Choroid plexus epithelial cell (primary cell): ENCODE measurements around the gene UFSP2.

Source experiments
- DNase-seq: peaks from one replicate; pipeline ENCODE4 v3.0.0-alpha.2; 2010; ENCODE audit warnings: low read depth
- H3K4me3 ChIP-seq: 2 replicates; pipeline ENCODE4 v1.5.1; 2011; ENCODE audit warnings: low read depth, mild to moderate bottlenecking, control low read depth, low read length, moderate library complexity
- CTCF ChIP-seq: conservative IDR thresholded peaks from 2 replicates; pipeline ENCODE4 v1.5.1; 2011; ENCODE audit warnings: low read depth, mild to moderate bottlenecking, control low read depth, inconsistent platforms, low read length, moderate library complexity

The UFSP2 gene

GRCh38 chr4:185396724-185397385 is 28.9 kb downstream of the UFSP2 start, which contains the start of gene ANKRD37:
Gene ANKRD37 (plus strand): TSS chr4:185396841. CDS start chr4:185396924, 83 bp downstream.
- peak; percentile 16 for TF ChIP-seq CTCF
- H3K4me3 ChIP-seq = peak within 1 kb of the TSS; percentile 77
- peak; percentile 78 for DNase-seq

DNA sequence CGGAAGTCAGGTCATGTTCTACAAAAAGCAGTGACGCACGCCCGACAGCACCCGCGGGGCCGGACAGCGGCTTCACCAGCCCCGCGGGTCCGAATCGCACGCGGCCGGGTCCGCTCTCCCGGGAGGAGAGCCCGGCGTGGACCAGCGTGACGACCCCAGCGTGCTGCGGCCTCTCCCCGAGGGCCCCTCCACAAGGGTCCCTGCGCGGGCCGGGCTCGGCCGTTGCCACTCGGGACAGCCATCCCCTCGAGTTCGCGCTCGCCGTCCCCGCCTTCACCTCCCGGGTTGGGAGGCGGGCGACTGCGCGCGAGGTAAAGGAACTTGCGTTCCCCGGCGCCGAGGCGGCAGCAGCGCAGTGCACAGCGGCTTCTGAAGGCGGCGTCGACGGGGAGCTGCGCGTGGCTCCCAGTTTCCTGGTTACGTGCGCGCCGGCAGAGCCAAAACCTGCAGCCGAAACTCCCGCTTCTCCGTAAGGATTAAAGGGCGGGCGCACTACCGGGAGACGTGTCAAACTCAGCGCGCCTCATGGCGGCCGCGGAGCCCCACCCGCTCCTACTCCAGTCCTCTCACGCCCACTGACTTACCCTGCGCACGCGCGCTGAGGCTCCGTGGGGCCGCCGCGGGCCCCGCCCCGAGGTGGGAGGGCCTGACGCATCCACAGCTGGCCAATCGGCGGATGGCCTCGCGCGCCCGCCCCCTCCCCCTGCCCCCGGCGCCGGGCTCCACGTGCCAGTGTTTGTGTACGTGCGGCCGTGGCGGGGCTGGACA is 29.6 kb downstream of the UFSP2 start:
- peak; percentile 98 for DNase-seq
- TF ChIP-seq CTCF = no peak
- H3K4me3 ChIP-seq = peak overlapping the region; percentile 77

DNA sequence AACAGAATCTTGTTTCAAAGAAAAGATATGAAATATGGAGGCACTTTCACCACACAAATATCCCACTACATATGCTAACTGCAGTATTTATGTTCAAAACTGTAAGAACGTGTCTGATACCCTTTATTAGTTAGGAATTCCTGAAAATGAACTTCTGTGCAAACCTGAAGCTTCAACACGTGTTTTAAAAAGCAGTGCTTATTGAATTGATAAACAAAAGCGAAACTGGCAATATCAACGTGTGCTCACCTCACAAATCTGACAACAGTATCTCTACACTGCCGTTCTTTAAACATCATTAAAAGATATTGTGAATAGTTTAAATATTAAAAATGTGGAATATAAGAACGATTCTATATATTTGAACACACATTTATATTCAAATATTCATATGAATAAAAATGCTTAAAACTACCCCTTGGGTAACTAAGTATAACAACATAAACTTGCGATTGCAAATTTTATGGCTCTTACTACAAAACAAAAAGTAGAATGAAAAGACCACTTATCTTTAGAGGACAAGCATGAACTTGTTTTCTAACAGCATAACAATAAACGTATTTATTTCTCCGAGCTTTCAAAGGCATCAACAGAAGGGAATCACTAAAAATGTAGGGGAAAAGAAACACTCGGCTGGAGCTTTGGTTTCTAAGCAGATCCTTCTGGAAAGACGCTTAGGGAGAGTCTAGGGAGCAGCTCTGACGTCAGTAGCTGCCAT is 30.4 kb downstream of the UFSP2 start, which contains the start of gene LRP2BP:
Gene LRP2BP (minus strand): TSS at position 687 of the 718 bp plus-strand sequence. CDS start 17,738 bp downstream, outside the sequence.
- DNase-seq = no peak
- peak within 1 kb of the TSS; percentile 77 for H3K4me3 ChIP-seq
- TF ChIP-seq CTCF = no peak

DNA sequence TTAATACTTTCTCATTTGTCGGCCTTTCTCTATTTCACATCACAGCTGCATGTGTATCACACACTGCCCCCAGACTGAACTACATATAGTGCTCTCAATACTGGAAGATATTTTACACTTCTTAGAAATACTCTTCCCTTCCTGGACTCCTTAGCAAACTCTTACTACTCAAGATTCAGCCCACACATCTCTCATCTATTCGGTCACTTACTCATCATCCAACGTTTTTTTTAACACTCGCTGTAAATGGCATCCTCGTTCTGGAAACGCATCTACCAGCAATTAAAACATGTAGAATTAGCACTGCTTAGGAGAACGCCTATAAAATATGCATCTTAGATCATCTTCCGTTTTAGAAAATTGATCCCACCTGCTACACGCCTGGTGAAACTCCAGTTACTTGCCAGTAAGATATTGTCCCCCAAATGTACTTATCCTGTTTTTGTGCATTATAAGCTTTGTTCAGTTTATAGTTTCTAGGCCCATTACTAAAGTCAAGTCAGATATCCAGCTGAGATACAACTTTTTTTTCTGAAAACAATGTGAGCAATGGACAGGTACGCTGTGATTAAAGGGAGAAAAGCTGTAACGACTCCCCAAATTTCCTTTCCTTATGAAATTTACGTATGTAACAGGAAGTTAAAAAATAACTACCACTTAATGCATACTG is 31.1 kb downstream of the UFSP2 start:
- no peak overlapping the region for H3K4me3 ChIP-seq
- no peak for DNase-seq

DNA sequence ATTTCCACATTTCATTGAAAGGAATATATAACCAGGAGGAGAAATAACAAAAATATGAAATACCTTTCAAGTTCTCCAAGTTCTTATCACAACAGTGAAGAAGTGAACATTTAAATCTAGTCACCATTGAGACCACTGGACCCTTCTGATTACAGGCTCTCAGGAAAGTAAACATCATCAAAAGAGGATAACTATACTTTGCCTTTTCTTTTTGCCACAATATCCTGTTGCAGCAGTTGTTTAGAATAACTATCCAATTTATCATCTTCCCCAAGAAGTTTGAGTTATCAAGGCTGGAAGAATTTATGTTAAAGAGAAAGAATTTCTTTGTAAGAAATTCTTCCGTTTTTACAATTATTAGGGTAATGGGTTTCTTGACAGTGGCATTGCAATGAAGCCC is 33.6 kb downstream of the UFSP2 start:
- DNase-seq = no peak
- no peak for TF ChIP-seq CTCF
- no peak overlapping the region for H3K4me3 ChIP-seq

More for the DNA sequence above, 31.1 kb downstream of the UFSP2 start:
- no peak for TF ChIP-seq CTCF

GRCh38 chr4:185390941-185391340 is 34.8 kb downstream of the UFSP2 start:
- no peak overlapping the region for H3K4me3 ChIP-seq
- no peak for DNase-seq
- no peak for TF ChIP-seq CTCF
